Mesenchymal stem cell (in vitro differentiated cells and primary cell): ENCODE measurements around the gene SCGB2B2.
"Not testable (repeated sequence)": the region's sequence is repeated elsewhere in the genome, so short reads cannot be mapped to it uniquely, and the experiment has no call there.

ENCODE experiments used
- DNase-seq: peaks from one replicate; pipeline ENCODE4 v3.0.0-alpha.2; 2013
- H2AFZ ChIP-seq: one replicate; pipeline ENCODE4 v1.6.1; 2013; ENCODE audit warnings: low read depth, mild to moderate bottlenecking, control low read depth, inconsistent platforms, low read length, moderate library complexity
- H2AK5ac ChIP-seq: 2 replicates; pipeline ENCODE4 v1.6.1; 2013; ENCODE audit warnings: low read length, moderate library complexity, mild to moderate bottlenecking, inconsistent platforms; ENCODE audit not compliant: severe bottlenecking
- H2BK120ac ChIP-seq: one replicate; pipeline ENCODE4 v1.6.1; 2013; ENCODE audit warnings: low read depth, mild to moderate bottlenecking, inconsistent platforms, low read length, moderate library complexity
- H2BK12ac ChIP-seq, 2 experiments: one replicate each; pipeline ENCODE4 v1.6.1; 2013; ENCODE audit warnings: inconsistent platforms in 2 of 2, low read length in 2 of 2, mild to moderate bottlenecking in 2 of 2, moderate library complexity in 2 of 2, control low read depth in 1 of 2
- H2BK15ac ChIP-seq: one replicate; pipeline ENCODE4 v1.6.1; 2013; ENCODE audit warnings: mild to moderate bottlenecking, low read depth, inconsistent platforms; ENCODE audit not compliant: poor library complexity, severe bottlenecking
- H2BK5ac ChIP-seq: 2 replicates; pipeline ENCODE4 v1.6.1; 2013; ENCODE audit warnings: low read depth, mild to moderate bottlenecking, low read length, control low read depth, inconsistent platforms; ENCODE audit not compliant: poor library complexity, severe bottlenecking
- H3K14ac ChIP-seq, 2 experiments: one replicate each; pipeline ENCODE4 v1.6.1; 2013; ENCODE audit warnings: inconsistent platforms in 2 of 2, low read length in 2 of 2, control low read depth in 1 of 2, mild to moderate bottlenecking in 1 of 2, moderate library complexity in 1 of 2
- H3K18ac ChIP-seq, 2 experiments: one replicate each; pipeline ENCODE4 v1.6.1; 2013; ENCODE audit warnings: inconsistent platforms in 2 of 2, low read length in 2 of 2, control low read depth in 1 of 2, low read depth in 1 of 2, mild to moderate bottlenecking in 1 of 2
- H3K23ac ChIP-seq, 2 experiments: one replicate each; pipeline ENCODE4 v1.6.1; 2013; ENCODE audit warnings: inconsistent platforms in 2 of 2, low read length in 2 of 2, mild to moderate bottlenecking in 2 of 2, moderate library complexity in 2 of 2, control low read depth in 1 of 2
- H3K27ac ChIP-seq: 2 replicates; pipeline ENCODE4 v1.5.1; 2013; ENCODE audit warnings: mild to moderate bottlenecking, moderate library complexity, low read length, control low read depth, inconsistent platforms; ENCODE audit not compliant: poor library complexity, severe bottlenecking
- H3K27me3 ChIP-seq, 2 experiments: 2 replicates each; pipeline versions ENCODE4 v1.6.1 to v1.7.0; 2013; ENCODE audit warnings: low read length in 2 of 2, mild to moderate bottlenecking in 2 of 2, moderate library complexity in 2 of 2, control low read depth in 1 of 2, inconsistent platforms in 1 of 2; ENCODE audit not compliant: control insufficient read depth in 1 of 2, insufficient read depth in 1 of 2
- H3K36me3 ChIP-seq, 2 experiments: 2 replicates each; pipeline versions ENCODE4 v1.6.1 to v1.7.0; 2013; ENCODE audit warnings: low read length in 2 of 2, control low read depth in 1 of 2, inconsistent platforms in 1 of 2, low read depth in 1 of 2, mild to moderate bottlenecking in 1 of 2; ENCODE audit not compliant: insufficient read depth in 2 of 2, control insufficient read depth in 1 of 2
- H3K4ac ChIP-seq, 2 experiments: one replicate each; pipeline ENCODE4 v1.6.1; 2013; ENCODE audit warnings: inconsistent platforms in 2 of 2, low read length in 2 of 2, mild to moderate bottlenecking in 2 of 2, moderate library complexity in 2 of 2, control low read depth in 1 of 2, low read depth in 1 of 2
- H3K4me1 ChIP-seq: 2 replicates; pipeline ENCODE4 v1.6.1; 2013; ENCODE audit warnings: low read depth, low read length, control low read depth; ENCODE audit not compliant: control insufficient read depth, insufficient read depth
- H3K4me2 ChIP-seq: 2 replicates; pipeline ENCODE4 v1.6.1; 2013; ENCODE audit warnings: low read length, mild to moderate bottlenecking, inconsistent platforms; ENCODE audit not compliant: poor library complexity, severe bottlenecking
- H3K4me3 ChIP-seq, 2 experiments: 2 replicates each; pipeline versions ENCODE4 v1.5.1 to v1.7.0; 2013; ENCODE audit warnings: low read length in 2 of 2, mild to moderate bottlenecking in 2 of 2, control low read depth in 1 of 2, low read depth in 1 of 2; ENCODE audit not compliant: insufficient read depth in 1 of 2
- H3K79me1 ChIP-seq: replicated peaks from 2 replicates; pipeline ENCODE4 v1.6.1; 2013; ENCODE audit warnings: mild to moderate bottlenecking, control low read depth, low read length, inconsistent platforms; ENCODE audit not compliant: poor library complexity, severe bottlenecking
- H3K9ac ChIP-seq: 2 replicates; pipeline ENCODE4 v1.7.0; 2013; ENCODE audit warnings: mild to moderate bottlenecking, low read length, moderate library complexity
- H3K9me3 ChIP-seq: 2 replicates; pipeline ENCODE4 v1.7.0; 2013; ENCODE audit warnings: mild to moderate bottlenecking, low read length; ENCODE audit not compliant: control insufficient read depth
- H4K8ac ChIP-seq: one replicate; pipeline ENCODE4 v1.6.1; 2013; ENCODE audit warnings: inconsistent platforms, mild to moderate bottlenecking, low read length, moderate library complexity
- H4K91ac ChIP-seq: one replicate; pipeline ENCODE4 v1.6.1; 2013; ENCODE audit warnings: mild to moderate bottlenecking, low read length, inconsistent platforms
- WGBS: methylation state at CpG from one replicate; pipeline ENCODE4 v1.1.7; 2013; ENCODE audit warnings: mixed read lengths; 5-methylcytosine and 5-hydroxymethylcytosine counted together

Gene SCGB2B2

GRCh38 chr19:34668077-34668689 lies 8.8 kb downstream of the SCGB2B2 start:
- H2BK12ac ChIP-seq, H2BK5ac ChIP-seq, H3K4me2 ChIP-seq, H3K9me3 ChIP-seq, H3K4me1 ChIP-seq, H3K18ac ChIP-seq, H4K91ac ChIP-seq, H3K27me3 ChIP-seq, H3K23ac ChIP-seq, H2AK5ac ChIP-seq, H3K9ac ChIP-seq, H3K27ac ChIP-seq, H3K14ac ChIP-seq, H3K4ac ChIP-seq, H3K36me3 ChIP-seq, H2AFZ ChIP-seq, DNase-seq, H2BK15ac ChIP-seq, H2BK120ac ChIP-seq: not testable (repeated sequence)
- Histone ChIP-seq H3K4me3 (peak overlapping the region in 1 of 2 experiments; percentile 73), H3K79me1 (peaks cover 12% of the 10 kb centered on the region), H4K8ac (peak overlapping the region; percentile 75)
- WGBS = 95% methylated on average over 36 of the region's 36 CpGs

GRCh38 chr19:34667349-34668076 lies 9.4 kb downstream of the SCGB2B2 start:
- Histone ChIP-seq H2BK15ac (no peak overlapping the region), H3K14ac (no peak overlapping the region), H4K91ac (peak overlapping the region; percentile 27), H3K4me1 (no peaks in the 10 kb centered on the region), H3K4me3 (peak overlapping the region in 1 of 2 experiments; percentile 73), H3K27me3 (no peaks in the 10 kb centered on the region), H3K4me2 (no peak overlapping the region), H3K18ac (peak overlapping the region in 1 of 2 experiments; percentile 33), H3K79me1 (peaks cover 11% of the 10 kb centered on the region), H2BK120ac (no peak overlapping the region), H2AK5ac (no peak overlapping the region), H3K27ac (no peak overlapping the region), H2AFZ (peak overlapping the region; percentile 67), H3K9ac (peak overlapping the region; percentile 91), H3K23ac (no peak overlapping the region), H4K8ac (peak overlapping the region; percentile 75), H2BK12ac (no peak overlapping the region), H2BK5ac (no peak overlapping the region), H3K36me3 (no peaks in the 10 kb centered on the region), H3K9me3 (no peaks in the 10 kb centered on the region), H3K4ac (no peak overlapping the region)
- WGBS = 82% methylated on average over 17 of the region's 17 CpGs
- DNase-seq = peak; percentile 23

- Histone ChIP-seq H2BK120ac (no peak overlapping the region), H3K4me2 (no peak overlapping the region), H3K9me3 (no peaks in the 10 kb centered on the region), H3K9ac (peak overlapping the region; percentile 91), H2BK15ac (no peak overlapping the region), H4K8ac (peak overlapping the region; percentile 41), H2AFZ (no peak overlapping the region), H2BK5ac (no peak overlapping the region), H3K18ac (no peak overlapping the region), H3K4me3 (peak overlapping the region in 1 of 2 experiments; percentile 73), H2BK12ac (no peak overlapping the region), H3K27me3 (no peaks in the 10 kb centered on the region), H3K4ac (no peak overlapping the region), H3K23ac (no peak overlapping the region), H3K27ac (no peak overlapping the region), H3K79me1 (peaks cover 11% of the 10 kb centered on the region), H3K14ac (no peak overlapping the region), H3K36me3 (no peaks in the 10 kb centered on the region), H4K91ac (no peak overlapping the region), H3K4me1 (no peaks in the 10 kb centered on the region), H2AK5ac (no peak overlapping the region)
- 83% methylated on average over 9 of the region's 9 CpGs for WGBS
- DNase-seq = no peak
Observed at GRCh38 chr19:34666958-34667265, 10.0 kb downstream of the SCGB2B2 start.

GRCh38 chr19:34666200-34666957 lies 10.6 kb downstream of the SCGB2B2 start:
- Histone ChIP-seq H3K27me3 (no peaks in the 10 kb centered on the region), H3K79me1 (peaks cover 11% of the 10 kb centered on the region), H3K4me2 (no peak overlapping the region), H3K4me1 (no peaks in the 10 kb centered on the region), H2AFZ (no peak overlapping the region), H2BK5ac (no peak overlapping the region), H4K91ac (no peak overlapping the region), H3K14ac (no peak overlapping the region), H3K9me3 (no peaks in the 10 kb centered on the region), H3K23ac (no peak overlapping the region), H3K27ac (no peak overlapping the region), H2AK5ac (no peak overlapping the region), H2BK120ac (no peak overlapping the region), H2BK15ac (no peak overlapping the region), H4K8ac (no peak overlapping the region), H3K4ac (no peak overlapping the region), H3K4me3 (no peak overlapping the region), H3K9ac (no peak overlapping the region), H3K18ac (no peak overlapping the region), H3K36me3 (no peaks in the 10 kb centered on the region), H2BK12ac (no peak overlapping the region)
- WGBS = 89% methylated on average over 25 of the region's 25 CpGs
- no peak for DNase-seq
